ENCODE measurements around the gene SMARCA2.
A peak's percentile ranks its signal among the peaks of the same experiment; 100 is the strongest.

Gene SMARCA2

GRCh38 chr9:2016408-2017330 is 1.5 kb downstream of the SMARCA2 start:
- peak; percentile 89 for DNase-seq

GRCh38 chr9:2017331-2018161 is 2.4 kb downstream of the SMARCA2 start:
- DNase-seq, result peak; percentile 93

GRCh38 chr9:2018162-2018643 is 3.1 kb downstream of the SMARCA2 start:
- no peak for DNase-seq

- DNase-seq, result peak; percentile 50
Measured at GRCh38 chr9:2018764-2019558, 3.8 kb downstream of the SMARCA2 start.

- DNase-seq, result no peak
Measured at GRCh38 chr9:2019723-2020122, 4.6 kb downstream of the SMARCA2 start.

- DNase-seq, result no peak
Measured at GRCh38 chr9:2021731-2022130, 6.6 kb downstream of the SMARCA2 start.

GRCh38 chr9:2022560-2022959 is 7.4 kb downstream of the SMARCA2 start:
- DNase-seq, result peak; percentile 76

GRCh38 chr9:2023042-2023441 is 7.9 kb downstream of the SMARCA2 start:
- DNase-seq, result peak; percentile 46

GRCh38 chr9:2023532-2023931 is 8.4 kb downstream of the SMARCA2 start:
- DNase-seq, result peak; percentile 79

GRCh38 chr9:2024888-2025782 is 10.0 kb downstream of the SMARCA2 start:
- DNase-seq, result peak; percentile 68

- DNase-seq, result no peak
Measured at GRCh38 chr9:2026220-2026997, 11.3 kb downstream of the SMARCA2 start.

- DNase-seq, result no peak
Measured at GRCh38 chr9:2027543-2028160, 12.5 kb downstream of the SMARCA2 start.

- DNase-seq, result no peak
Measured at GRCh38 chr9:2028888-2029287, 13.7 kb downstream of the SMARCA2 start.

- no peak for DNase-seq
Measured at GRCh38 chr9:2029666-2030170, 14.6 kb downstream of the SMARCA2 start.

GRCh38 chr9:2032234-2032633 is 17.1 kb downstream of the SMARCA2 start:
- DNase-seq, result peak; percentile 80

- no peak for DNase-seq
Measured at GRCh38 chr9:2036844-2037243, 21.7 kb downstream of the SMARCA2 start.

GRCh38 chr9:2039294-2040180 is 24.4 kb downstream of the SMARCA2 start:
- no peak for DNase-seq

- DNase-seq, result no peak
Measured at GRCh38 chr9:2040828-2041227, 25.7 kb downstream of the SMARCA2 start.

- no peak for DNase-seq
Measured at GRCh38 chr9:2041736-2042135, 26.6 kb downstream of the SMARCA2 start.

All from hematopoietic multipotent progenitor cell treated with erythropoietin and hydrocortisone succinate and interleukin-3 and kit ligand, for 4 days (in vitro differentiated cells).